ENCODE results near the gene ALDH3A1. TPM values are rescaled to one million over a fixed set of nuclear protein-coding genes. Genes with fewer than 3 reads are reported as not detected.
"Not testable (repeated sequence)": the region's sequence is repeated elsewhere in the genome, so short reads cannot be mapped to it uniquely, and the experiment has no call there.

ALDH3A1 gene
- polyA plus RNA-seq, 3 donors: 0.92 to 1.7 (median 1.2) TPM

- not testable (repeated sequence) for DNase-seq (ENCODE audit: extremely low read depth in 1 of 11, low read depth in 9 of 11, low spot score in 4 of 11)
Measured at GRCh38 chr17:19763991-19764390, 15.9 kb upstream of the ALDH3A1 start.

DNA sequence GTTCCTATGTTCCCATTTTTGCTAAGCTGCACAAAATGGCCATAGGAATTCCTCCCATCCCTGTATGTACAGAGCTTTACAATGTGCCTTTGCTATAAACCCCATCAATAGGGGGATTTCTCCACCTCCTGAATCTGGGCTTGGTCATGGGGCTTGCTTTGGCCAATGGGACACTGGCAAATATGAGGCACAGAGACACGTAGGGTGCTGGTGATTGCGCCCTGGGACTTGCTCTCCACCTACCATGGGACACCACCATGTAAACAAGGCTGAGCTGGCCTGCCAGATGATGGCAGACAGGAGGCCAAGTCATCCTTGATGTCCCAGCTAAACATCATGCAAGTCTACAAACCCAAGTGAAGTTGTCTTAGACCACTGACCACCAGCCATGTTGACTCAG, 15.3 kb upstream of the ALDH3A1 start:
- DNase-seq (ENCODE audit: extremely low read depth in 1 of 11, low read depth in 9 of 11, low spot score in 4 of 11): no peak

DNA sequence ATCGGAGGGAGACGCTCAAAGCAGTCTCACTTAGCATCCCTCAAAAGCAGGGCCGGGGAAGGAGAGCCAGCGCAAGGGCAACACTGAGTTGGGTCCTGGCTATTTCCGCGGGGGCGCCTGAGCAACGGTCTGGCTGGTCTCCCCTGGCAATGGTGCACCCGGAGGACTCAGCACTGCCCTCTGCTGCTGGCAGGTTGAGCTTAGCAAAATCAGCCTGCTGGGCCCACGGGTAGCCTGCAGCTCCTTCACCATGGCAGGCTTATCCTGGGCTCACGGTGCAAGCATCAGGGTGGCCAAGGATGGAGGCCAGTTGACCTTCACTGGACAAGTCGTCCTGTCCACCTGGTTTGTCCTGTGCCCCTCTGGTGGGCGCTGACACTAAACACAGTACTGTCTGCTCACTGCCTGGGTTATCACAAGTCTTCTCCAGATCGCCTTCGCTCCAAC, 14.4 kb upstream of the ALDH3A1 start:
- peak in 9 of 11 donors; percentile 44 to 79 (median 65) for DNase-seq (ENCODE audit: extremely low read depth in 1 of 11, low read depth in 9 of 11, low spot score in 4 of 11)

GRCh38 chr17:19760746-19761145, 12.6 kb upstream of the ALDH3A1 start:
- DNase-seq (ENCODE audit: extremely low read depth in 1 of 11, low read depth in 9 of 11, low spot score in 4 of 11): no peak

DNA sequence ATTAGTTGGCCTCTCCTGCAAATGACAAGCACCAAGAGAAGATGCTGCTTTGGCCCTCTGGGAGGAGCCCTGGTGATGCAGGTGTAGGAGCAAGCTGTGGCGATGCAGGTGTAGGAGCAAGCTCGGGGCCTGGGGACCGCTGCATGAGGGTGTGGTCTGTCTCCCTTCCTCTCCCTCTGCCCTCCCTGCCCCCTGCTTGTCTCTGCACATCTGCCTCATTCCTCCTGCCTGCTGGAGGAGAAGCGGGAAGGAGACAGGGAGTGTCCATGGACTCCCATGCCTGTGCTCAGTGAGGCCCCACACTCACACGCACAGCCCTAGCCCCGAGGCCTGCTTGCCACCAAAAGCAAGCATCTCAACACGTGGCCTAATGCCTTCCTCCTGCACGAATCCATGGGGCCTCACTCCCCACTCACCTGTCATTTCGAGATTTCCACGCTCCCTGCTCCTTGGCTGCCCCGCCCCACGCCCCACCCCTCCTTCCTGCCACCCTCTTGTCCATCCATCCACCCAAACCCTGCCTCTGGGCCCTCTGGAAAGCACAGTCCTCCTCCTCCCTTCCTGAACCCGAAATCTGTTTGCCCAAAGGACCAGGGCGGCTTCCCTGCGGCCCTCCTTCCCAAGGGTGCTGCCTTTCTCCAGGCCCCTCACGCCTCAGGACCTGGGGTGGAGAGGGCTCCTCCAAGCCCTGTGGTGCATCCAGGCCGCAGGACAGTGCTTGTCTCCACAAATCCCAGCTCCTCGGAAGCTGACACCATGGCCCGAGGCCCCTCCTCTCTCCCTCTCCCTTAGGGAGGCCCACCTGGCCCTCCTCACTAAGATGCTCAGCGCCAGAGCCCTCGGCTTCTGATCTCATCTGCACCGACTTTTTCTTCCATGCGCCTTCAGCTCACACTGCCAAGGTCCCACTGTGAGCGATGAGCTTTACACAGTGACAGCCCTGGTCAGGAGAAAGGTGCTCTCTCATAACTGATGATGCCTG, 11.8 kb upstream of the ALDH3A1 start:
- no peak for DNase-seq (ENCODE audit: extremely low read depth in 1 of 11, low read depth in 9 of 11, low spot score in 4 of 11)

- no peak for DNase-seq (ENCODE audit: extremely low read depth in 1 of 11, low read depth in 9 of 11, low spot score in 4 of 11)
Measured at GRCh38 chr17:19757536-19758180, 9.6 kb upstream of the ALDH3A1 start.

DNA sequence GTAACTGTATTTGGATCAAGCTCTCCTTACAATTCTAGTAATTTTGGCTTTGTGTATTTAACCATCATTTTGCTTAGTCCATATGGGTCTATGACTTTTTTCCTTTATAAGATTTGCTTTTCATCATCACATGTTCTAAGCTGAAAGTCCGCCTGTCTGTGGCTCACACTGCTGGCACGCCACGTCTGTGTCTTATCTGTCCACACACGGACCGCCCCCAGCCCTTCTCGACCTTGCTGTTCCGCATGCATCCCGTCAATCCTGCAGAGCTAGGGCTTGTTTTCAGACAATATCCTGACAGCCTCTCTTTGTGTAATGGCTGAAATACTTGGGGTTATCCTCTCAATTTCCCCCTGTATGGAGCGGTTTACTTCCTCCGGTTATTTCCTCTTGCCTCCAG, 8.4 kb upstream of the ALDH3A1 start:
- no peak for DNase-seq (ENCODE audit: extremely low read depth in 1 of 11, low read depth in 9 of 11, low spot score in 4 of 11)

GRCh38 chr17:19755821-19756510, 7.9 kb upstream of the ALDH3A1 start:
- no peak for DNase-seq (ENCODE audit: extremely low read depth in 1 of 11, low read depth in 9 of 11, low spot score in 4 of 11)

- DNase-seq (ENCODE audit: extremely low read depth in 1 of 11, low read depth in 9 of 11, low spot score in 4 of 11): no peak
Measured at GRCh38 chr17:19755392-19755791, 7.3 kb upstream of the ALDH3A1 start.

DNA sequence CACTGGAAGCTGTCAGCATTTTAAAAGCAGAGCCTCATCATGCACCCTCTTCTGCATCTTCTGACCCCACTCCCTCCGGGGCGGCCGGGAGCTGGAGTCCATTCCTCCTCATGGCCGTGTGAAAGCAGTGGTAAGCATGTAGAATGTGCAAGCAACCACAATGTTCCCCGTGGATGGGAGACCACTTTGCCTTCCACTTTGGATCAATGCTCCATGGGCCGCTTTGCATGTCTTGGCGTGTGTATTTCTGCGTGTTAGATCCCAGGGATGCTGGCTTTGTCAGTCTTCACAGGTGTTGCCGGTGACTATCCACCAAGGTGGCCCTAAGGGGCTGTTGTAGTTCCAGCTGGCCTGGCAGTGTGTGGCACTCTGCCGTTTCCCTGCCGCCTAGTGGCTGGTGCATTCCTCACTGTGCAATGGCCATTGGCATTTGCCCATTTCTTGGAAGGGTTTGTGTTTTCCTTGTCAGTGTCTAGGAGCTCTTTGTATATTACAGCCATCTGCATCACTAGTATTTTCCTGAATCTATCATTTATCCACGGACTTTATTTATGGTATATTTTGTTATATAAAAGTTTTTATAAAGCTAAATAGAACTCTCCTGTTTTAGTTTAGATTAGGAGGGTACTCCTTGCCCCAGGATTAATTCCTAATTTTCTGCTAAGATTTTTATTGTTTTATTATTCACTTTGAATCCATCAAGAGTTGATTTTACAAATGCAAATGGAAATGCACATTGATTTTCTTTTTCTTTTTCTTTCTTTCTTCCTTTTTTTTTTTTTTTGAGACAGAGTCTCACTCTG, 5.8 kb upstream of the ALDH3A1 start:
- no peak for DNase-seq (ENCODE audit: extremely low read depth in 1 of 11, low read depth in 9 of 11, low spot score in 4 of 11)

- no peak for DNase-seq (ENCODE audit: extremely low read depth in 1 of 11, low read depth in 9 of 11, low spot score in 4 of 11)
Measured at GRCh38 chr17:19753051-19753509, 5.0 kb upstream of the ALDH3A1 start.

DNA sequence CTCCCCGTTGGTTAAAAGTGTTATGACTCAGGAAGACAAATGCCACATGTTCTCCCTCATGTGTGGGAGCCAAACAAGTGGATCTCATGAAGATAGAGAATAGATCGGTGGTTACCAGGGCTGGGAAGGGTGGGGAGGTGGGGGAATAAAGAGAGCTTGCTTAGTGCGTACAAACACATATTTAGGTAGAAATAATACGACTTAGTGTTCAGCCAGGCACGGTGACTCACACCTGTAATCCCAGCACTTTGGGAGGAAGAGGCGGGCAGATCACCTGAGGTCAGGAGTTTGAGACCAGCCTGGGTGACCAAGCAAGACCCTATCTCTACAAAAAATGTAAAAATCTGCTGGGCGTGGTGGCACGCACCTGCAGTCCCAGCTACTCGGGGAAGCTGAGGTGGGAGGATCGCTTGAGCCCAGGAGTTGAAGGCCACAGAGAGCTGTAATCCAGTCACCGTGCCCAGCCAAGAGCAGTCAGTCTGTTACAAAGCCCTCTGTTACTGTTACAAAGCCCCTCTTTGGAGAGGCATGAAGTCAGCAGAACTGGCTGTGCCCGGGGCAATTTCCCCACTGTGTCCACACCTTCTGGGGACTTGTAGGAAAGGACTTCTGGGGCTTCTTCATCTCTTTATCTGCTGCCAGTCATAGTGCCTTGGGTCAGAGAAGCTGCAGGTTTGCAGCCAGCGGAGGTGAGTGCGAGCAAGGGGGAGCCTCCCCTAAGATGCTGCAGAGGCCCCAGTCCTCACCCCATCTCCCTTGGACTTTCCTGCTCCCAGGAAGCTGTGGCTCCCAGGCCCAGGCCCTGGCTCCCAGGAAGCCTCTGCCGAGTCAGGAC, 4.3 kb upstream of the ALDH3A1 start:
- no peak for DNase-seq (ENCODE audit: extremely low read depth in 1 of 11, low read depth in 9 of 11, low spot score in 4 of 11)

DNA sequence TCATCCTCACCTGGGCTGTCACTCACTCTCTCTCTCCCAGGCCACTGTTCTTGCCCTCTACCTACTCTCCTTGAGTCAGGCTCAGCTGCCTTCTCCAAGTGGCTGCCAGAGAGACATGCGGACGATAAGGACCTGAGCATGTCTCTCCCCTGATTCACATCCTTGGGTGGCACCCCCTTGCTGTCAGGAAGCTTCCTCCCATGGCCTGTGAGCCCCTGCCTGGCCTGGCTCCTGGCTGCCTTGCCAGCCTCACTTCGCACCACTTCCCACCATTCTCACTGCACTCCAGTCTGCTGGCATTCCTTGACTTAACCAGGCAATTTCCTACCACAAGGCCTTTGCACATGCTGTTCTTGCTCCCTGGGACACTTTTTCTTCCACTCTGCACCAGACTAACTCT, 2.7 kb upstream of the ALDH3A1 start:
- DNase-seq (ENCODE audit: extremely low read depth in 1 of 11, low read depth in 9 of 11, low spot score in 4 of 11): no peak

DNA sequence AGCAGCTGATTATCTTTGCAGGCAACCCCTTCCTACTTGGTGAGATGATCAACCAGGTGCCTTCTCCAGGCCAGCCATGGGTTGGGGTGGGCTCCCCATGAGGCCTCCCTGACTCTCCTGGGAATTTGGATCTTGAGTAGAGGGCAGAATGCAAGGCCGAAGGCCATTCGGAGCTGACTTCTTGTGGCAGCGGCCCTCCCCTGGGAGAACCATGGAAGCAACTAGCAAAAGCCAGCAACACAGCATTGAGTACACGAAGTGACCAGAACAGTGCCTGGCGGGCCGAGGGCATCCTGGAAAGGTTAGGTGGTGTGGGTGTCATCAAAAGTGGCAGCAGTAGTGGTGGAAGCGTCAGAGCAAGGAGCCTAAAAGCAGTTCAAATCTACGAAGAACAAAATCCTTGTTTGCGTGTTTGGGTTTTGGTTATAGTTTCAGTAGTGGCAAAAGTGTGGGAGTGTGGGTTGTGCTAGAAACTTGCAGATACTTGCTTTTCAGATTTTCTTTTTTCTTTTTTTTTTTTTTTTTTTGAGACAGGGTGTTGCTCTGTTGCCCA, 2.0 kb upstream of the ALDH3A1 start:
- DNase-seq (ENCODE audit: extremely low read depth in 1 of 11, low read depth in 9 of 11, low spot score in 4 of 11): no peak

DNA sequence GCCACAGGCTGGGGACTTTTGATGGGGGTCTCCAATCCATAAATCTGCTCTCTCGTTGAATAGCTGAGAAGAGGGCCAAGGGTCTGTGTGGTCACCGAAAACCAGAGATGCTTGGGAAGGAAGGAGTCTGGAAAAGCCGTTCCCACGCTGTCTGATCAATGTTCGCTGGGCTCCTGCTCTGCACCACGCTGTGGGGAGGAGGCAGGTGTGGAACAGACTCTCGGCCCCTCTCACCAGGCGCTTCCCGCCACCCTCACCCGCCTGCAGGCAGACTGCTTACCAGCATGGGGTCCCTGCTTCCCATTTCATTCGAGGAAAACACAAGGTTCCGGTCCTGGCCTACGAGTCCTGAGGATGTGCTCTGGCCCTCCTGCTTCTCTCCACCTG, 702 bp upstream of the ALDH3A1 start:
- no peak for DNase-seq (ENCODE audit: extremely low read depth in 1 of 11, low read depth in 9 of 11, low spot score in 4 of 11)

DNA sequence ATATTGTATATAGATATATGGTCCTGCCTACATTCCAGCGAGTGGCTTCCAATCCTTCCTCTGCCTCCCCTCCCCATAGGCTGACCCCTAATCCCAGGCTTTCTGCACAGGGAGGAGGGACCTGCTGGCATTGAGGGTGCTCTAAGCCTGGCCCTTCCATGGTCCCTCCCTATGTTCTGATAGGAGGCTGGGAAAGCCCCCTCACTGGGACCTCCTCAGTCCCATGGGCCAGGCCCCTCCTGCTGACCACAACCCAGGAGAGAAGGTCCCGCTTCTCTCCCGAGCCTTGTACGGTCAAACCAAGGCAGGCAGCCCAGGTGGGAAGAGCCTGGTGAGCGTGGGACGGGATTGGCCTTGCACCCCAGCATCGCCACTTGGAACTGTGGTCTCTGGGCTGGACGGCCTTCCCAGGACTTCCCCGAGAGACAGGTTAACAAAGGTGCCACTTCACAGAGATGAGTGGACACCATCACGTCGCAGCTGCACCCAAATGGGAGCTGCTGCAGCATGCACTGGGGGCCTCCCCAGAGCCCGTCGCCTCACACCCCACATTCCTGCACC, 859 bp downstream of the ALDH3A1 start:
- DNase-seq (ENCODE audit: extremely low read depth in 1 of 11, low read depth in 9 of 11, low spot score in 4 of 11): no peak

- no peak for DNase-seq (ENCODE audit: extremely low read depth in 1 of 11, low read depth in 9 of 11, low spot score in 4 of 11)
Measured at GRCh38 chr17:19746517-19746916, 1.6 kb downstream of the ALDH3A1 start.

Measured in renal cortex interstitium (tissue), 11 donors.